Measurements from ENCODE around the gene RPS6KB1.
"Not testable (repeated sequence)": the region's sequence is repeated elsewhere in the genome, so short reads cannot be mapped to it uniquely, and the experiment has no call there.

RPS6KB1 gene

GRCh38 chr17:59946433-59946832 is 53.5 kb downstream of the RPS6KB1 start:
- not testable (repeated sequence) for DNase-seq

- not testable (repeated sequence) for DNase-seq
Measured at GRCh38 chr17:59947310-59947709, 54.4 kb downstream of the RPS6KB1 start.

- no peak for DNase-seq
Measured at GRCh38 chr17:59950049-59950448, 57.1 kb downstream of the RPS6KB1 start.

- DNase-seq = no peak
Measured at GRCh38 chr17:59954856-59955255, 61.9 kb downstream of the RPS6KB1 start.

GRCh38 chr17:59959574-59959973 is 66.7 kb downstream of the RPS6KB1 start:
- DNase-seq = not testable (repeated sequence)

- DNase-seq = no peak
Measured at GRCh38 chr17:59962739-59963318, 69.9 kb downstream of the RPS6KB1 start.

- DNase-seq = peak; percentile 51 to 62
Measured at GRCh38 chr17:59963738-59964481, 71.0 kb downstream of the RPS6KB1 start.

GRCh38 chr17:59964482-59965328 is 71.8 kb downstream of the RPS6KB1 start, which contains the start of gene RNFT1:
RNFT1 (minus strand) TSS chr17:59964740; CDS start chr17:59964663, 77 bp downstream.
- DNase-seq = peak; percentile 76 to 80

- not testable (repeated sequence) for DNase-seq
Measured at GRCh38 chr17:59971771-59972170, 78.8 kb downstream of the RPS6KB1 start.

GRCh38 chr17:59972778-59973177 is 79.9 kb downstream of the RPS6KB1 start:
- DNase-seq = no peak

GRCh38 chr17:59973483-59973882 is 80.6 kb downstream of the RPS6KB1 start:
- not testable (repeated sequence) for DNase-seq

- not testable (repeated sequence) for DNase-seq
Measured at GRCh38 chr17:59975166-59975565, 82.2 kb downstream of the RPS6KB1 start.

GRCh38 chr17:59996608-59997007 is 103.7 kb downstream of the RPS6KB1 start:
- DNase-seq = not testable (repeated sequence)

All from bone marrow (tissue), 2 donors.